B cell (primary cell): ENCODE data around the gene TIMM21. TPM values are rescaled to one million over a fixed set of nuclear protein-coding genes. Genes with fewer than 3 reads are reported as not detected.

ENCODE experiments used
- ATAC-seq: fragments of 200-7000 bp; cut with Tn5 transposase; one replicate; pipeline ENCODE4 v1.10.0; 2021; ENCODE audit warnings: low read depth, mild to moderate bottlenecking, moderate number of reproducible peaks, moderate library complexity
- CTCF ChIA-PET: fragments of 350-600 bp; sonication (Branson Sonifier 250); formaldehyde crosslinking; loops from one replicate; lab custom pipeline; 2021; ENCODE audit warnings: antibody characterized with exemption, inconsistent platforms; lab: Charles Lee
- POLR2A ChIA-PET: fragments of 350-600 bp; sonication (Branson Sonifier 250); formaldehyde crosslinking; loops from one replicate; lab custom pipeline; 2021; ENCODE audit warnings: antibody characterized with exemption; lab: Charles Lee
- DNase-seq: peaks from one replicate; pipeline ENCODE4 v3.0.0; 2013
- H2AFZ ChIP-seq: 2 replicates; pipeline ENCODE4 v1.6.1; 2012; ENCODE audit warnings: mild to moderate bottlenecking, low read depth, low read length; ENCODE audit not compliant: insufficient read depth, poor library complexity, severe bottlenecking
- H3K27ac ChIP-seq, 2 donors: 1 replicate in 1 of 2; 2 replicates in 1 of 2; pipeline ENCODE4 v1.5.1; 2012 to 2013; ENCODE audit warnings: low read length in 2 of 2, mild to moderate bottlenecking in 2 of 2, moderate library complexity in 1 of 2
- H3K27me3 ChIP-seq, 4 experiments: fragments of 200-600 bp in 1 of 4; sonication (generic) in 1 of 4; replicated peaks in 1 of 4; 1 replicate in 2 of 4; 2 replicates in 2 of 4; pipeline versions ENCODE4 v1.6.1 to v1.7.0; 2013 to 2016; ENCODE audit warnings: low read length in 3 of 4, mild to moderate bottlenecking in 2 of 4, mixed read lengths in 1 of 4, moderate library complexity in 1 of 4; ENCODE audit not compliant: insufficient read depth in 4 of 4, control insufficient read depth in 3 of 4; ENCODE audit errors: control extremely low read depth in 1 of 4
- H3K36me3 ChIP-seq, 2 experiments: replicated peaks in 1 of 2; 1 replicate in 1 of 2; 2 replicates in 1 of 2; pipeline versions ENCODE4 v1.6.1 to v1.7.1; 2013; ENCODE audit warnings: low read length in 1 of 2; ENCODE audit not compliant: insufficient read depth in 2 of 2, control insufficient read depth in 1 of 2; ENCODE audit errors: control extremely low read depth in 1 of 2, extremely low read depth in 1 of 2
- H3K4me1 ChIP-seq, 2 donors: fragments of 200-600 bp in 1 of 2; sonication (generic) in 1 of 2; 1 replicate in 1 of 2; 2 replicates in 1 of 2; pipeline versions ENCODE4 v1.5.1 to v1.6.1; 2013 to 2017; ENCODE audit warnings: low read length in 2 of 2; ENCODE audit not compliant: control insufficient read depth in 2 of 2, insufficient read depth in 2 of 2
- H3K4me2 ChIP-seq: replicated peaks from 2 replicates; pipeline ENCODE3; 2012; ENCODE audit warnings: mild to moderate bottlenecking, low read depth, low read length; ENCODE audit not compliant: poor library complexity, severe bottlenecking
- H3K4me3 ChIP-seq, 5 experiments: fragments of 200-600 bp in 1 of 5; sonication (generic) in 1 of 5; 1 replicate in 3 of 5; 2 replicates in 2 of 5; pipeline versions ENCODE4 v1.5.1 to v1.7.0; 2011 to 2016; ENCODE audit warnings: low read length in 4 of 5, mild to moderate bottlenecking in 4 of 5, low read depth in 2 of 5, control low read depth in 1 of 5, moderate library complexity in 1 of 5; ENCODE audit not compliant: insufficient read depth in 1 of 5; ENCODE audit errors: control extremely low read depth in 1 of 5, extremely low read depth in 1 of 5
- H3K79me2 ChIP-seq: fragments of 200-600 bp; sonication (generic); one replicate; pipeline ENCODE4 v1.6.0; 2016; ENCODE audit warnings: low read length; ENCODE audit not compliant: control insufficient read depth, insufficient read depth
- H3K9ac ChIP-seq: fragments of 200-600 bp; sonication (generic); 2 replicates; pipeline ENCODE4 v1.6.1; 2017; ENCODE audit warnings: mild to moderate bottlenecking, low read length, moderate library complexity
- H3K9me3 ChIP-seq, 3 donors: one replicate each; pipeline versions ENCODE4 v1.6.1 to v1.7.1; 2013; ENCODE audit warnings: low read length in 2 of 3; ENCODE audit not compliant: control insufficient read depth in 2 of 3, insufficient read depth in 1 of 3; ENCODE audit errors: control extremely low read depth in 1 of 3
- H4K20me1 ChIP-seq: 2 replicates; pipeline ENCODE4 v1.6.0; 2012; ENCODE audit warnings: mild to moderate bottlenecking, low read length; ENCODE audit not compliant: insufficient read depth, control insufficient read depth, poor library complexity, severe bottlenecking
- H3K27ac Mint-ChIP-seq: one replicate; pipeline ENCODE4 v1.8.0; 2021; ENCODE audit warnings: mixed read lengths
- H3K27me3 Mint-ChIP-seq: one replicate; pipeline ENCODE4 v1.8.0; 2021; ENCODE audit warnings: mixed read lengths
- H3K4me1 Mint-ChIP-seq: one replicate; pipeline ENCODE4 v1.8.0; 2021; ENCODE audit warnings: mixed read lengths
- H3K4me3 Mint-ChIP-seq: one replicate; pipeline ENCODE4 v1.8.0; 2021; ENCODE audit warnings: mixed read lengths
- H3K9me3 Mint-ChIP-seq: one replicate; pipeline ENCODE4 v1.8.0; 2022; ENCODE audit warnings: mixed read lengths; ENCODE audit not compliant: insufficient read depth
- EZH2 ChIP-seq: IDR thresholded peaks from 2 replicates; pipeline ENCODE4 v1.6.1; 2012; ENCODE audit warnings: borderline replicate concordance, low read depth, mild to moderate bottlenecking, moderate library complexity, low read length; ENCODE audit not compliant: insufficient read depth, poor library complexity, severe bottlenecking
- WGBS: methylation state at CpG from one replicate; pipeline ENCODE4 v1.1.5; 2013; ENCODE audit warnings: missing lambda C conversion rate; ENCODE audit not compliant: insufficient coverage; 5-methylcytosine and 5-hydroxymethylcytosine counted together
- intact Hi-C: fragments of 100-400 bp; cut with micrococcal nuclease; formaldehyde crosslinking; loops from one replicate; pipeline ENCODE4 v1.10.0; 2022
- polyA plus RNA-seq: library from polyadenylated mRNA; depleted of rRNA; stranded (reverse); fragments of >200 nt; gene quantifications from 2 replicates; pipeline ENCODE4 v1.2.3, GENCODE V29; 2012
- total RNA-seq, 2 donors: library from RNA; stranded (reverse); fragments of 120-200 nt in 1 of 2; gene quantifications; 1 replicate in 1 of 2; 2 replicates in 1 of 2; pipeline versions ENCODE4 v1.2.3 to v1.2.4, GENCODE V29; 2013 to 2022
- TF ChIP-seq, protein P1 (sequence below): fragments of 200-600 bp; IDR thresholded peaks from one replicate; pipeline ENCODE4 v1.8.0; 2022; ENCODE audit warnings: antibody characterized with exemption, mild to moderate bottlenecking

TIMM21 gene
- total and polyA plus RNA-seq, 2 donors (not counting 1 experiment from before 2014, with no cell fraction given), result 22.9 to 25.0 TPM

DNA sequence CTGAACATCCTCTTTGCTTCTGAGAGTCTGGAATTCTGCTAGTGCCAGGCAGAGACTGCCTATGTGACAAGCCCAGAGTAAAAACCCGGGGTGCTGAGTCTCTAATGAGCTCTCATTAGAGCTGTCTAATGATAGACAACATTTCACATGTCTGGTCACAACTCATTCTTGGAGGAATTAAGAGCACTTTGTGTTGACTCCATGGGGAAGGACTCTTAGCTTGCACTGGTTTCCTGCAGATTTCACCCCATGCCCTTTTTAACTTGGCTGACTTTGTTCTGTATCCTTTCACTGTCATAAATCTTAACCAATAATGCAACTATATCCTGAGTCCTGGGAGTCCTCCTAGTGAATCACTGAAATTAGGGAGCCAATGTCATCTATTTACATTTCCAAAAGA lies 34.2 kb upstream of the TIMM21 start:
- ATAC-seq (no peak), DNase-seq (no peak)
- no peak overlapping the region for H3K27ac Mint-ChIP-seq
- no peak overlapping the region for H2AFZ ChIP-seq
- H3K9me3 ChIP-seq, result no peaks in the 10 kb centered on the region
- no peak overlapping the region for H3K27ac ChIP-seq
- H3K79me2 ChIP-seq, result no peaks in the 10 kb centered on the region
- H3K4me3 Mint-ChIP-seq, result no peak overlapping the region
- H3K4me1 ChIP-seq, result no peaks in the 10 kb centered on the region
- no peaks in the 10 kb centered on the region for H4K20me1 ChIP-seq
- no peaks in the 10 kb centered on the region for H3K27me3 ChIP-seq
- peaks cover 4% of the 10 kb centered on the region for H3K9me3 Mint-ChIP-seq
- POLR2A ChIA-PET, result no interaction called here
- TF ChIP-seq EZH2, result no peak
- TF ChIP-seq, protein P1, sequence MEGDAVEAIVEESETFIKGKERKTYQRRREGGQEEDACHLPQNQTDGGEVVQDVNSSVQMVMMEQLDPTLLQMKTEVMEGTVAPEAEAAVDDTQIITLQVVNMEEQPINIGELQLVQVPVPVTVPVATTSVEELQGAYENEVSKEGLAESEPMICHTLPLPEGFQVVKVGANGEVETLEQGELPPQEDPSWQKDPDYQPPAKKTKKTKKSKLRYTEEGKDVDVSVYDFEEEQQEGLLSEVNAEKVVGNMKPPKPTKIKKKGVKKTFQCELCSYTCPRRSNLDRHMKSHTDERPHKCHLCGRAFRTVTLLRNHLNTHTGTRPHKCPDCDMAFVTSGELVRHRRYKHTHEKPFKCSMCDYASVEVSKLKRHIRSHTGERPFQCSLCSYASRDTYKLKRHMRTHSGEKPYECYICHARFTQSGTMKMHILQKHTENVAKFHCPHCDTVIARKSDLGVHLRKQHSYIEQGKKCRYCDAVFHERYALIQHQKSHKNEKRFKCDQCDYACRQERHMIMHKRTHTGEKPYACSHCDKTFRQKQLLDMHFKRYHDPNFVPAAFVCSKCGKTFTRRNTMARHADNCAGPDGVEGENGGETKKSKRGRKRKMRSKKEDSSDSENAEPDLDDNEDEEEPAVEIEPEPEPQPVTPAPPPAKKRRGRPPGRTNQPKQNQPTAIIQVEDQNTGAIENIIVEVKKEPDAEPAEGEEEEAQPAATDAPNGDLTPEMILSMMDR, result no peak
- CTCF ChIA-PET, result interaction anchor here (1.6 to 5.0 kb wide), 3 partner anchors 31 to 72 kb away, joined by 3 to 20 read pairs (median 3); no protein-coding TSS in a partner anchor
- intact Hi-C loops, result loop anchor here (10.0 kb wide), 3 partner anchors 159 to 1349 kb away; no protein-coding TSS in a partner anchor
- peaks cover 15% of the 10 kb centered on the region for H3K4me1 Mint-ChIP-seq
- H3K27me3 Mint-ChIP-seq, result no peaks in the 10 kb centered on the region
- no peak overlapping the region for H3K4me2 ChIP-seq
- no peak overlapping the region for H3K9ac ChIP-seq
- 50% methylated on average over 1 of the region's 1 CpG for WGBS
- no peaks in the 10 kb centered on the region for H3K36me3 ChIP-seq
- H3K4me3 ChIP-seq, result no peak overlapping the region

DNA sequence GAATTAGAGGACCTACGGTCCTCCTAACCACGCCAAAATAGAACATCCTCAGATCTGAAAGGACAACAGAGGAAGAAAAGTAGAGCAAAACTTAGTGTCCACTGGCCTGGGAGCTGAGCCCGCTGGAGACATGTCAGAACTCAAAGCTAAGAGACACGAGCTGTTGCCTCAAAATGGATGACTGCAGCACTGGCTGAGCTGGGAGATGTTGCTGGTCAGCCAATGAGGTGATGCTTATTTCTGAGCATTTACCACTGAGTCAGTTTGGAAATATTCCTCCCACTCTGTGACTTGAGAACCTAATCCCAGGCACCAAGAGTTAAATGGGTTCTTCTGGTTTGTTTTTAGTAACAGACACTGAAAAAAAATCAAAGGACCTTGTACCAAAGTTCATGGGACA lies 33.3 kb upstream of the TIMM21 start:
- Mint-ChIP-seq H3K4me1 (peaks cover 11% of the 10 kb centered on the region), H3K27ac (no peak overlapping the region), H3K27me3 (peaks cover 4% of the 10 kb centered on the region), H3K4me3 (no peak overlapping the region), H3K9me3 (peaks cover 4% of the 10 kb centered on the region)
- H3K4me1 ChIP-seq, result no peaks in the 10 kb centered on the region
- WGBS, result 90% methylated on average over 2 of the region's 4 CpGs
- no peaks in the 10 kb centered on the region for H4K20me1 ChIP-seq
- no peak for ATAC-seq
- H3K27me3 ChIP-seq, result no peaks in the 10 kb centered on the region
- H3K27ac ChIP-seq, result no peak overlapping the region
- CTCF ChIA-PET, result interaction anchor here (0.8 to 5.0 kb wide), 3 partner anchors 32 to 75 kb away, joined by 3 to 20 read pairs (median 4); no protein-coding TSS in a partner anchor
- no peaks in the 10 kb centered on the region for H3K79me2 ChIP-seq
- POLR2A ChIA-PET, result no interaction called here
- H3K4me2 ChIP-seq, result no peak overlapping the region
- TF ChIP-seq, protein P1, result no peak
- no peak for TF ChIP-seq EZH2
- no peak overlapping the region for H2AFZ ChIP-seq
- H3K4me3 ChIP-seq, result no peak overlapping the region
- H3K36me3 ChIP-seq, result no peaks in the 10 kb centered on the region
- intact Hi-C loops, result loop anchor here (5.0 to 10.0 kb wide), 4 partner anchors 53 to 1350 kb away; no protein-coding TSS in a partner anchor
- no peak overlapping the region for H3K9ac ChIP-seq
- no peaks in the 10 kb centered on the region for H3K9me3 ChIP-seq
- no peak for DNase-seq
